GM18520 (cell line): Measurements from ENCODE around the gene GREM2.

ENCODE experiments used
- ATAC-seq: cut with Tn5 transposase; IDR thresholded peaks from one replicate; pipeline ENCODE4 v1.9.1; 2021; ENCODE audit not compliant: unreplicated experiment

GREM2 gene

GRCh38 chr1:240611619-240612480 lies at the start of gene GREM2:
GREM2 (minus strand) TSS chr1:240612155; CDS start chr1:240493475, 118,680 bp downstream.
- ATAC-seq: peak; percentile 68

DNA sequence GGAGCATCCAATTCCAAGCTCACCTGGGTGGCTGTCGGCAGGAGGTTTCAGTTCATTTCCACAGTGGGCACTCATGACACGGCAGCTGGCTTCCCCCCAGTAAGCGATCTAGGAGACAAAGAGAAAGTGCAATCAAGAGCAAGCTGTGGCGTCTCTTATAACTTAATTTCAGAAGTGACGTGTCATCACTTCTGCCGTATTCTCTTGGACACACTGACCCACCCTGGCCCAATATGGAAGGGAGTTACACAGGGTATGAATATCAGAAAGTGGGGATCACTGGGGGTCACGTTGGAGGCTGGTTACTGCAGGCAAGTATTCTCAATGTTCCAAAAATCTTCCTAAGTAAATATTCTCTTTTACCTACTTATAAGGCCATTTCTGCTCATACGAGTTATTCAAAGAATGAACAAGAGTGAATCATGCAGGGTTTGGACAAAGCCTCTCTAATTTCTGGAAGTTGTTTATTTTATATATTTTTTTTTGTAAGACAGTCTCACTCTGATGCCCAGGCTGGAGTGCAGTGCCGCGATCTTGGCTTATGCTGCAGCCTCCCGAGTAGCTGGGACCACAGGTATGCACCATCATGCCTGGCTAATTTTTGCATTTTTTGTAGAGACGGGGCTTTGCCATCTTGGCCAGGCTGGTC lies 46.5 kb upstream of the GREM2 start:
- no peak for ATAC-seq

DNA sequence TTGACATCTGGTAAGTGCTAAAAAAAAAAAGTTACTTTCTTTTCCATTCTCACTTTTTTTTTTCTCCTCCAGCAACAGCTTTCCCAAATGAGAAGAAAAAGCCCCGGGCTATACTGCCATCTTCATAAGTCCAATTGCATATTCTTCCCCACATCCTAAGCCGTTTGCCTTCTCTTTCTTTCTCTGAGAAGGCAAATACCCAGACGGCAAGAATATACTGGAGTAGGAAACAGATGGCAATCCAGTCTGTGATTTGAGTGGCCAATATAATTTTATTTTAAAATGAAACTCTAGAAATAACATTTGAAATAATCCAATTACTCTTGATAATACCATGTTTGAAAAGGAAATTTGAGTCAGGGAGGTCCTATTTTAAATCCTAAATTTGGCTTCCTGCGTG lies 44.6 kb upstream of the GREM2 start:
- no peak for ATAC-seq

DNA sequence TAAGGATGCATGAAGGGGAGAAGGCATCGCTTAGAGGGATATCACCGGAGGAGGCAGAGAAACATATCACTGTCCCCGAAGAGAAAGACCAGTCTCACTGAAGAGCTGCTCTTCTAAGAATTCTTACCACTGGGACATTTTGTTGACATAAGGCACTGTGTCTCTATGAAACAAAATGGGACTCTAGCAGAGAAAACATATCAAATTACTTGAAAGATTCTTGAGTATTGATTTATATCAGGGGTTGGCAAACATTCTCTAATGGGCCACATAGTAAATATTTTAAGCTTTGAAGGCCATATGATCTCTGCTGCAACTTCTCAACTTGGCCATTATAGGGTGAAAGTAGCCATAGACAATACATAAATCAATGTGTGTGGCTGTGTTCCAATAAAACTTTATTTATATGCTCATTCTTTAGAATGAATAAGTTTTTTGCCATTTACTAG lies 41.0 kb upstream of the GREM2 start:
- no peak for ATAC-seq

DNA sequence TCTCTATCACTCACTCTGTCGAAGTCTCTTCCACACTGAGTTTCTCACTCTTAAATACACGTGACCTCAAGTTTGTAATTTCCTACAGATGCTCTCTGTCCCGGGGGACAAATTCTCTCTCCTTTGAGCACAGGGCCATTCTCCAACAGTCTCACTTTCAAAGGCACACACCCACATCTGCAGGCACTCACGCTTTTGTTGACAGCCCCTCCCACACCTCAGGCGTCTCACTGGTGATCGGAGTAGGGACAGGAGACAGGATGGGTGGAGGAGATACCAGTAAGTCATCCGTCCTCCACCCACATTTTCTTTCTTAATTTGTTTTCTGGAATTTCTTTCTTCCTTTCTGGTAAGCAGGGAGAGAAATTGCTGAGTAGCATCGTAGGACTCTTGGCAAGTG lies 40.6 kb upstream of the GREM2 start:
- ATAC-seq: no peak

GRCh38 chr1:240650877-240651276 lies 38.9 kb upstream of the GREM2 start:
- ATAC-seq: no peak

DNA sequence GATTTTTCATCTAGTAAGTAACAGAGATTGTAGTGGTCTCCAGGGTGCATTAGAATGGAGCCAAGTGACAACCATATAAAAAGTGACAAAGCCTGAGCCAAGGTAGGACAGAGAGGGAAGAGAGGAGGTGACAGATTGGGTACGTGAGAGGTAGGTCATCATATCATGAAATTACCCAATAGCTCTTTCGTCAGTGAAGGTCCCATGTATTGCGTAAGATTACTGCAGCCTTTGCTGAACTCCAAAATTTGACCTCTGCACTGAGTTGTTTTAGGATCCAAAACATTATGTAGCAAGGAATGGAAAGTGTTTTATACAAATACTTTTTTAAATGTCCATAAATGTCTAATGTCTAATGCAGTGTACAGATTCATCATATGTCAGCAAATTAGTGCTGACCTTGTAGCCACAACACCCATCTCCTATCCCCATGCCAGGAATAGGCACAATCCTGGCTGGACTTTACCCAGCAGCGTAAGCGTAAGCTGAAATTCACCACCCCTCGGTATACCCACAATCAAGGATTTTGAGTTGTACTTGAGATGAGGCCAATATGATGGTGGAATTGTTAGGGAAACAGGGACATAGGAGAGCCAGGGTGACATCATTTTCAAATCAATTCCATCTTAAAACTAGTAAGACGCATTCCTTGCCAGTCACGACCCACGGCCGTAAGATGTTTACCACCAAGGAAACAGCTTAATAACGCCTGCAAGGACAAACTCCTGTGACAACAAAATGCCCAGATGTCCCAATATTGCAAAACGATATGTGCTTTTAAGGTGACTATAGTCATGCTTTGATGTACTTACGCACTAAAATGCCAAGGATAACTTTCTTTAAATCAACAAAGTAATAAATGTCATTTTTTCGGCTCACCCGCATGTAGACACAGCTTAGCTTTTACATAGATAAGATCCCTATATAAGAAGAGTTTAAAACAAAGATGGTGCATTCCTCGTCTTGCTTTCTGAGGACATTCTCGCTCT lies 38.1 kb upstream of the GREM2 start:
- ATAC-seq: no peak

- no peak for ATAC-seq
Measured at GRCh38 chr1:240646571-240647240, 34.8 kb upstream of the GREM2 start.

DNA sequence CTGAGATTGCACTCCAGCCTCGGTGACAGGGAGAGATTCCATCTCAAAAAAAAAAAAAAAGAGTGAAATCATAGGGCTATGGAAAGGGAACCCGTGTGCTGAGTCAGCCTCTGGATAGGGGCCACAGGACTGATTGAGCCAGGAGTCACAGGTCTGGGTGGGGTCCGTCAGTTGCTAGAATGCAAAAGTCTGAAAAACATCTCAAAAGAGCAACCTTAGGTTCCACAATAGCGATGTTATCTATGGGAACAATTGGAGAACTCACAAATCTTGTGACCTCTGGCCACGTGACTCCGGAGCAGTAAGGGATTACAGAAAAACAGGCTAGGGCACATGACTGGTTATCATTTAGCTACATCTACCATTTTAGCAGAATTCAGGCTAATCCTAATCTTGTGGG lies 32.8 kb upstream of the GREM2 start:
- ATAC-seq: no peak

DNA sequence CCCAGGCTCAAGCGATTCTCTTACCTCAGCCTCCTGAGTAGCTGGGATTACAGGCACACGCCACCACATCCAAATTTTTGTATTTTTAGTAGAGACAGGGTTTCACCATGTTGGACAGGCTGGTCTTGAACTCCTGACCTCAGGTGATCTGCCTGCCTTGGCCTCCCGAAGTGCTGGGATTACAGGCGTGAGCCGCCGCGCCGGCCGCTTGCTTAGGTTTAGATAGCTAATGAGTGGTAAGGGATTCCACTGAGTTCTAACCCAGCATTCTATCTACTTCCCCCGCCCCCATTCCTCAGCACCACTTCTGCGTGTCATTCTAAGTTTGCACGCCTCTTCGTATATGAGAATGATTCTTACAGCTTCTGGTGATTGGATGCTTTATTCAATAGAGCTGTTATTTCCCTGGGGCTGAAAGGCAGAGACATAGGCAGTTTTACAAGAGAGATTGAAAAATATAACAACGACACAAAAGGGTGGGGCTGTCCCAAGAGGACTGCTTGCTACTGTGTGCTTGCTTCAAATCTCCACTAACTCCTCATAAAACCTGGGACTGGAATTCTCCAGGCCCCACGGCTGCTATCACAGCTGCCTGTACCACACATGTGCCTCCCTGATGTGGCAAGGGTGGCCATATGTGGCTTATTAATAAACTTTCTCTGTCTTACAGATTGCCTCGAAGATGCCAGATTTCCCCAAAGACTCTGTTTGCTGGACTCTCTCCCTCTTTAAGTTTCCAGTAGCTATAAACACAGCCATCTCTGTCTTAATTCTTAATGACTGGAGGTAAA lies 23.7 kb upstream of the GREM2 start:
- no peak for ATAC-seq

DNA sequence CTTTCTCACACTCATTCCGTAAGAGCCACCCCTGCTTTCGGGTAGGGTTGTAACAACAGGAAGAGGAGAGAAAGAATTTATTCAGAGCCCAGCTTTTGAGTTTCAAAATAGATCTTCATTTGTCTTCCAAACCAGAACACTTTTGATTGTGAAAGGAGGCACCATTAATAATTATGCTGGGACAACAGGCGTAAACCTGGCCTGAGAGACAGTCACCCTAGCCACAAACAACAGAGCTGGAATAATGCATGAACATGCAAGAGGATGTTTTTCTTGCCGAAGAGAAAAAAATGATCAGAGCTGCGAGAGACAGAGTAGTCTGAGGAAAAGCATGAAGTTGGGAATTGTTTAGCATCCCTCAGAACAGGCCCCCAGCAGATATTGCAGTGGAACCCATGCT lies 18.5 kb upstream of the GREM2 start:
- no peak for ATAC-seq

- no peak for ATAC-seq
Measured at GRCh38 chr1:240621249-240621648, 9.3 kb upstream of the GREM2 start.

GRCh38 chr1:240619906-240620621 lies 8.1 kb upstream of the GREM2 start:
- no peak for ATAC-seq

DNA sequence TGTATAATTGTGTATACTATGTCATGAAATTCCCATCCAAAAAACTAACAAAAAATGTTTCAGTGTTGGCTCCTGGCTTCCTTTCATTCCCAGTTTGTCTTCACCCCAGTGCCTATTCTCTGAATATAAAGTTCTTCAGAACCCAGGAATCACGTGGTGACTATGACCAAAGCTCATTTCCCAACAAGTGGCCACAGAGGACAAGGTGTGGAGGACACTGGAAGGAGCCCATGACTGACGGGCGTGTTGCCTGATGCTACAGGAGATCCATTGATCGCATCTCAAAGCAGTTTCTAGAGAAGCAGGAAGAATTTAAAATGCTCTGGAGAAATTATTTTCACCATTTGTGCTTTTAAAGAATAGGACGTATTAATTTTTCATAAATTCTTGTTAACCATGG lies 7.4 kb upstream of the GREM2 start:
- ATAC-seq: no peak

DNA sequence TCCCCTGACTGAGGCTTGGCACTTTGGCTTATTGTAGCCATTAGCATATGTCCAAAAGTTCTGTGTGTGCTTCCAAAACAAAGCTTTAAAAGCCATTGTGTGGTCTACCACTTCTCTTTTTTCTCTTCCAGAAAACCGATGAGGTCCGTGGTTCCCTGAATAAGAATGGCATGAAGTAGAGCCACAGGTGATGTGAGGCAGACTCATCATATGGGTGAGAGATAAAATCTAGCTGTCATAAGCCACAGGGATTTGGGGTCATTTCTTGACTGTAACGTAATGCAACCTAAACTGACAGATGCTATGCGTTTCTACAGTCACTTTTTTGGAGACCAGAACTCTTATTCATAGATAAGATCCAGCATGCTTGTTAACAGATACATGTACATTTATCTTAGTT lies 7.0 kb upstream of the GREM2 start:
- no peak for ATAC-seq

GRCh38 chr1:240616018-240616417 lies 4.1 kb upstream of the GREM2 start:
- no peak for ATAC-seq

GRCh38 chr1:240613356-240614142 lies 1.6 kb upstream of the GREM2 start:
- no peak for ATAC-seq

DNA sequence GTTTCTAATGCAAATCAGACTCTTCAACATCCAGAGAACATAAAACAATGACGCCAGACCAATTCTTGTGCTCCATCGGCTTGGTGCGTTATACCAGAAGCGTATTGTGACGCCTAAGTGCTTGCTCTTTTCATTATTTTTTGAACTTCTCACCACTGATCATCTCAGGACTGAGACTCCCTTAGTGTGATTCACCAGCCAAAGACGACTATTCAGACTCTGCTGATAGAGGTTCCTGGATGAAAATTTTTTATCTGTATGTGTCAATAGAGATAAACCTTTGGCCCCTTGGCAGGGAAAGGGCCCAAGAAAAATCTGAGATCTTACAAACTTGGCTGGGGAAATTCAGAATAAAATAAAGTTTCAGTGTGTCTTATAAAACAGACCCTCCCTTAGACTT lies 856 bp upstream of the GREM2 start:
- ATAC-seq: no peak
